Measurements from ENCODE around the gene SH3BP4.

SH3BP4 gene

GRCh38 chr2:234966340-234966739 is 14.5 kb downstream of the SH3BP4 start:
- DNase-seq (ENCODE audit: low read depth in 2 of 2), result no peak

GRCh38 chr2:234967201-234967869 is 15.5 kb downstream of the SH3BP4 start:
- no peak for DNase-seq (ENCODE audit: low read depth in 2 of 2)

- DNase-seq (ENCODE audit: low read depth in 2 of 2), result no peak
These were observed 16.0 kb downstream of the SH3BP4 start for GRCh38 chr2:234967870-234968208.

- no peak for DNase-seq (ENCODE audit: low read depth in 2 of 2)
These were observed 17.0 kb downstream of the SH3BP4 start for GRCh38 chr2:234968631-234969305.

GRCh38 chr2:234969306-234970098 is 17.7 kb downstream of the SH3BP4 start:
- no peak for DNase-seq (ENCODE audit: low read depth in 2 of 2)

GRCh38 chr2:234970099-234970440 is 18.3 kb downstream of the SH3BP4 start:
- no peak for DNase-seq (ENCODE audit: low read depth in 2 of 2)

GRCh38 chr2:234970477-234970882 is 18.7 kb downstream of the SH3BP4 start:
- DNase-seq (ENCODE audit: low read depth in 2 of 2), result no peak

GRCh38 chr2:234971496-234971895 is 19.7 kb downstream of the SH3BP4 start:
- no peak for DNase-seq (ENCODE audit: low read depth in 2 of 2)

GRCh38 chr2:234973008-234973407 is 21.2 kb downstream of the SH3BP4 start:
- DNase-seq (ENCODE audit: low read depth in 2 of 2), result no peak

- DNase-seq (ENCODE audit: low read depth in 2 of 2), result no peak
These were observed 22.9 kb downstream of the SH3BP4 start for GRCh38 chr2:234974501-234975385.

- DNase-seq (ENCODE audit: low read depth in 2 of 2), result no peak
These were observed 23.8 kb downstream of the SH3BP4 start for GRCh38 chr2:234975611-234976010.

- no peak for DNase-seq (ENCODE audit: low read depth in 2 of 2)
These were observed 24.8 kb downstream of the SH3BP4 start for GRCh38 chr2:234976479-234977227.

GRCh38 chr2:234977228-234977679 is 25.4 kb downstream of the SH3BP4 start:
- no peak for DNase-seq (ENCODE audit: low read depth in 2 of 2)

GRCh38 chr2:234978466-234979203 is 26.8 kb downstream of the SH3BP4 start:
- no peak for DNase-seq (ENCODE audit: low read depth in 2 of 2)

GRCh38 chr2:234979204-234980167 is 27.7 kb downstream of the SH3BP4 start:
- no peak for DNase-seq (ENCODE audit: low read depth in 2 of 2)

GRCh38 chr2:234980451-234981187 is 28.8 kb downstream of the SH3BP4 start:
- no peak for DNase-seq (ENCODE audit: low read depth in 2 of 2)

GRCh38 chr2:234981197-234982095 is 29.6 kb downstream of the SH3BP4 start:
- no peak for DNase-seq (ENCODE audit: low read depth in 2 of 2)
